Pulmonary artery endothelial cell (primary cell): Measurements from ENCODE around the gene PGLYRP2. TPM values are rescaled to one million over a fixed set of nuclear protein-coding genes. Genes with fewer than 3 reads are reported as not detected.

Source experiments
- DNase-seq: peaks from one replicate; pipeline ENCODE4 v3.0.0-alpha.2; 2011; ENCODE audit warnings: low read depth, low spot score
- total RNA-seq: library from RNA; depleted of rRNA; stranded (reverse); fragments of >200 nt; gene quantifications from 2 replicates; pipeline ENCODE4 v1.2.3, GENCODE V29; 2014

PGLYRP2 gene
- total RNA-seq, 1 donor from 2014 or later, result not detected

DNA sequence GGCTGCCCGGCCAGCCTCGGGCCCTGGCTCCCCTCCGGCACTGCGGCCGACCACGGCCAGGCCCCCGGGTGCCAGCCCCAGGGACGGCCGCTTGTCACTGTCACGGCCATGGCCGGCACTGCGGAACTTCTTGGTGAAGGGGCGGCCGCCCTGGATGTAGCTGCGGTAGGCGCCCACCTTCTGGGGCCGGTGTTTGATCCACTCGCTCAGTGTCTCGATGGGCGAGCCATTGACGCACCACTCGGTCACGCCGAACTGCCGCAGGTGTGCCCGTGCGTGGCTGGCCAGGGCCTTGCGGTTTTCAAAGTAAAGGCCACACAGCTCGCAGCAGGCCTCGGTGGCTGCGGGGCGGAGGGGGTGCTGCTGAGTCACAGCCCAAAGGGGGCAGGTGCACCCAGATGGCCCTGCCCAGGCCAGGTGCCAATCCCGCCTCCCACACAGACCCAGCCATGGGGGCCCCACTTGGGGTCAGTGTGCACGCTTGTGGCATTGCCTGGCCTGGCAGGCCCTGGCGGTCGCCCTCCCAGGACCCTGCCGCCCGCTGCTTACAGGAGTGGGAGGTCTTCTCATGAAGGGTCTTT is 54.5 kb downstream of the PGLYRP2 start:
- no peak for DNase-seq

- DNase-seq, result no peak
These were observed 55.2 kb downstream of the PGLYRP2 start for GRCh38 chr19:15424121-15424520.

DNA sequence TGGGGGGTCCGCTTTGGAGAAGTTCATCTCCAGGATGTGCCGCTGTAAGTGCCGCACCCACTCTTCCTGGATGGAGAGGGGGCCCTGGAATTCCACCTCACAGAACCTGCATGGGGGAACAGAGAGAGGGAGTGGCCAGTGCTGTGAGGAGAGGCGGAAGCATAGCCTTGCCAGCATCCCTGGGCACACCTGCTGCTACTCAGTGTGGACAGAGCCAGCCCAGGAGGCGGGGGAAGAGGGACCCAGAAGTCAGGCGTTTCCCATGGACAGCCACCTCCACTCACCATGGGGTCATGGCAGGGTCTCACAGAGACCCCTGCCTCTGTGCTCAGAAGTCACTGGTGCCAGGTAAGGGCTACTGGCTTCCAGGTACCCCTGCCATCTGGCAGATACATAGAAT is 56.2 kb downstream of the PGLYRP2 start:
- DNase-seq, result no peak

DNA sequence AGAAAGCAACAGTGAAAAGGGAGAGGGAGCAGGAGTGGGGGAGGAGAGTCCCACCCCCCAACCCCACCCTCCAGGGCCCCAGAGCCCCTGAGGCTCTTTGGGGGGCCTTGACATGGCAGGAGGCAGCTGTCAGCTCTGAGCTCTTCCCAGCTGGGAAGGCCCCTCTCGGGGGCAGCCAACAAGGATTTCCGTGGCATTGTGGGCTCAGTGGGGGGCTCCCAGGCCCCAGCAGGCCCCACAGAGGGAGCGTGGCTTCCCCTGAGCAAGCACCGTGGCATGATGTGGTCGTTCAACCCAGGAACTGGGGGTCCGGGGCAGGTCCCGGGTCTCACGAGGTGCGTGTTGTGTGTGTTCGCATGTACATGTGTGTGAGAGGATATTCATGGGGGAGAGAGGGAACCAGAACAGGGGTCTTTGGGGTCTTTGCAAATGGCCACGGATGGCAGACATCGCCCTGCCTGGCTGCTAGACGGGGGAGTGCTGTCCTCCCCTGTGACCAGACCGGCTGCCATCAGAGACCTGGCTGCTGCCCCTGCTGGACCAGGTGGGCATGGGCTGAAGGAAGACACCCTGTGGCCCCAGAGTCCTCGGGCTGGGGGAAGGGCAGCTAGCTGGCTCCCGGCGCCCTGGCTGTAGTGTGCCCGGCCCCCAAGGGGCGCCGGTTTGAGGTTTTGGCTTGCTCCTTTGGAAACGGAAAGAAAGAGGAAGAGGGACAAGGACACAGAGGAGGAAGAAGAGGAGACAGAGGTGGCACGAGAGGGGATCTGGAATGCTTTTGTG is 56.8 kb downstream of the PGLYRP2 start:
- DNase-seq, result no peak

- no peak for DNase-seq
These were observed 57.5 kb downstream of the PGLYRP2 start for GRCh38 chr19:15421721-15422260.

GRCh38 chr19:15421136-15421695 is 58.1 kb downstream of the PGLYRP2 start:
- no peak for DNase-seq

DNA sequence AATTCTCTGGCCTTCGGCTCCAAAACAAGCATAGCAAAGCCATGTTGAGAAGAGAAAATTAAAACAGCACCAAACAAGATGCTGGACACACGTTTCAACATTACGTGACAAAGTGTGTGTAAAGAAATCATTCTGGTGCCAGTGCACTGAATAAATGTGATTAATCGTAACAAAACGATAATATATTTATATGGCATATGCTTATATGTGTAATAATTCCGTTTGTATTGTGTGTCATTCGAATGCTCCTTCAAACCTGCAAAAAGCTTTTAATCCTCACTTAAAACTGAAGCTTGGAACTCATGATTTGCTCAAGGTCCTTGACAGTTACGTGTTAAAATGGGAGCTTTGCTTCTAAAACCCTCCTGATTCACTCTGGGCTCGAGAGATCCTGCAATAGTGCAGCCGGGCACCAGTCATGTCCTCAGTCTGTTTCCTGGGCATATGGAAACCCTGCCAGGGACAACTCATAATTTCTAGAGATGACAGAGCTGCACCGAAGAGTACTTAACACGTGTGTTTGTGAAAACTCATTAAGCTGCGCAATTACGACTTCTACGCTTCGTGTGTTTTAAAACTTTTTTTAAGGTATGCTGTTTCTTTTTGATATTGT is 59.8 kb downstream of the PGLYRP2 start:
- no peak for DNase-seq

Other genes starting within 250 kb of the PGLYRP2 start
- 0.07 TPM in 1 of 2 replicates, not detected in the other for gene EPHX3, start 247.1 kb downstream of the PGLYRP2 start, total RNA-seq
- 10.0 and 12.3 TPM in 2 replicates for gene BRD4, start 147.0 kb downstream of the PGLYRP2 start, total RNA-seq
- 18.4 and 19.4 TPM in 2 replicates for gene AKAP8, start 99.7 kb downstream of the PGLYRP2 start, total RNA-seq
- 53.5 and 62.0 TPM in 2 replicates for gene AKAP8L, start 60.5 kb downstream of the PGLYRP2 start, total RNA-seq
- 6.0 and 8.5 TPM in 2 replicates for gene WIZ, start 29.5 kb downstream of the PGLYRP2 start, total RNA-seq
- 0.60 and 0.79 TPM in 2 replicates for gene RASAL3, start 15.0 kb downstream of the PGLYRP2 start, total RNA-seq
- gene CYP4F22, start 29.0 kb upstream of the PGLYRP2 start, total RNA-seq, result not detected in 2 replicates
- not detected in 2 replicates for gene CYP4F8, start 135.7 kb upstream of the PGLYRP2 start, total RNA-seq
- 0.04 and 0.07 TPM in 2 replicates for gene CYP4F3, start 161.4 kb upstream of the PGLYRP2 start, total RNA-seq
- gene CYP4F12, start 193.6 kb upstream of the PGLYRP2 start, total RNA-seq, result not detected in 2 replicates
- gene OR10H2, start 248.5 kb upstream of the PGLYRP2 start, total RNA-seq, result not detected in 2 replicates